Prostate gland (tissue), 2 donors: Measurements from ENCODE around the gene CENPB.

ENCODE experiments used
- CTCF ChIP-seq, 4 experiments: fragments of 200-600 bp in 2 of 4; fragments of 450-650 bp in 2 of 4; sonication (generic) in 2 of 4; IDR thresholded peaks; 1 replicate in 3 of 4; 2 replicates in 1 of 4; pipeline ENCODE4 v1.5.1; 2016 to 2019; ENCODE audit warnings: antibody characterized with exemption in 4 of 4, mild to moderate bottlenecking in 2 of 4, moderate library complexity in 2 of 4
- POLR2A ChIP-seq: fragments of 450-650 bp; IDR thresholded peaks from one replicate; pipeline ENCODE4 v1.6.1; 2016; ENCODE audit warnings: antibody characterized with exemption, mild to moderate bottlenecking

- TF ChIP-seq POLR2A (no peak), CTCF (IDR thresholded peaks at IDR 0.05) (no peak)
Measured at GRCh38 chr20:3758566-3758965, 28.0 kb downstream of the CENPB start.
